Stimulated activated CD4-positive, alpha-beta T cell treated with anti-CD3 and anti-CD28 coated beads, Interleukin-4, amount 100 ng/mL, for 1 hour (primary cell): Measurements from ENCODE around the gene DGCR2.

ENCODE experiments used
- DNase-seq: peaks from one replicate; pipeline ENCODE4 v3.0.0-alpha.2; 2020

Gene DGCR2

DNA sequence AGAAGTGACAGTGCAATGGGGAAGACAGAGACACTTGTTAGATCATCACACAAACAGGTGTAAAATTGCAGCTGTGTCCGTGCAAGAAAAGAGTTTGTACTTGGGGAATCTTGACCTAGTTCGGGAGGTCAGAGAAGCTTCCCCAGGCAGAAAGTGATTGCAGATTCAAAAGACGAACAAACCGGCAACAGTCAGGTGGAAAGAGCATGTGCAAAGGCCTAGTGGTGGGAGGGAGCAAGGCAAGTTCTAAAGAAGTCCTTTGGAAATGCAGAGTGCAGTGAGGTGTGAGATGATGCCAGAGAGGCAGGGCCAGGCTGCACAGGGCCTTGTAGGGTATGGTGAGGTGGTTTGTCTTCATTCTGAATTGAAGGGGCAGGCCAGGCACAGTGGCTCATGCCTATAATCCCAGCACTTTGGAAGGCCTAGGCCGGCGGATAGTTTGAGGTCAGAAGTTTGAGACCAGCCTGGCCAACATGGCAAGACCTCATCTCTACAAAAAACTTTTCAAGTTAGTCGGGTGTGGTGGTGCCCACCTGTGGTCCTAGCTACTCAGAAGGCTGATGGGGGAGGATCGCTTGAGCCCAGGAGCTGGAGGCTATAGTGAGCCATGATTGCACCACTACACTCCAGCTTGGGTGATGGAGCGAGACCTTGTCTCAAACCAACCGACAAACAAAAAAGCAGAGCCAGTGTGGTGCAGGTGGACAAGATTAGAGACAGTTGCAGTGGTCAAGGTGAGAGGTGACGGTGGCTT lies 24.2 kb upstream of the DGCR2 start:
- no peak for DNase-seq

- peak; percentile 22 for DNase-seq
These were observed 21.8 kb upstream of the DGCR2 start for GRCh38 chr22:19143967-19144400.

GRCh38 chr22:19143212-19143611 lies 21.0 kb upstream of the DGCR2 start:
- DNase-seq, result no peak

DNA sequence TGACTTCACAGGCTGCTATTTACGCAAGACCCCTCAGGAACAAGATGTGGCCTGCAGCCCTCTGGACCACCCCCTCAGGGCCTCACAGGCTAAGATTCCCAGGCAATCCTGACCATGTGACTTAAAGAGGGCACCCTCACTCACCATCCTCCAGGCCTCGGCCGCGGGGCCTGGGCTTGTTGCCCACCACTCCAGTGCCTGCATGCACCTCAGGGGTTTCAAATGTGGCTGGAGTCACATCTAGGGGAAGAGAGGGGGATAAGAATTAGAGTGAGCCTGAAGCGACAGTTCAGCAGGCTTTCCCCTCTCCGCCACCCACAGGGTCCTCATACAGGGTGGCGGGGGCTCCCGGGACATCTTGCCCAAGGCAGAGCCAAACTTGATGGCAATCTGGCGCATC lies 20.2 kb upstream of the DGCR2 start:
- no peak for DNase-seq

DNA sequence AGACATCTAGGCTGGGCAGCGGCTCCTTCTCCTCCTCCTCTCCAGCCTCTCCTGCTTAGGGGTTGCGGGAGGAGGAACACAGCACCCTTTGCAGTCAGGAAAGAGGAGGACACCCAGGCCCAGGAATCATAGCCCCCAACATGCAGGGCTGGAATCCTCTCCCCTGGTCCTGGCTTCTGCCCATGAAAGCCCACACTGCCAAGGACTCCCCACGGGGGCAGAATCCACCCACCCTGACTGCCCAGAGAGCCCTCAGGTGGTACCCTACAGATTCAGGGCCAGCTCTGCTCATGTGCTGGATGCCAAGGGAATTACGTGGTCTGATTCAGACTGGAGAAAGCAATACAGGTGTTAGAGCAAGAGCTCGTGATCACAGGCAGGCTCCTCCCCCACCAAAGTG lies 17.8 kb upstream of the DGCR2 start:
- no peak for DNase-seq

DNA sequence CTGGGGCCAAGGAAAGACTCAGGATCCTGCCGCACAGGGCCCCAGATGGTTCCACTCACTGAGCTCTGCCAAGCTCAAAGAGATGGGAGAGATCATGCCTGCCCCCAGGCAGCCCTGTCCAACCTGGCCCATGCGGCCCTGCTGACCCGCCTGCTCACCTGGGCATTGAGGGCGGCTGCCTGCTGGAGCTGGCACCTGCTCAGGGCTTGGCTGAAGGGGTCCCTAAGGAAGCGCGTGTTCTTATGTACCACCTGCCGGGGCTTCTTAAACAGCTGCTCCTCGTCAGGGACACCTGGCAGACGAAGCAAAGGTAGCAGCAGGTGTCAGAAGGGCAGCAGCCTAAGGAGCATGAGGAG lies 16.8 kb upstream of the DGCR2 start:
- no peak for DNase-seq

DNA sequence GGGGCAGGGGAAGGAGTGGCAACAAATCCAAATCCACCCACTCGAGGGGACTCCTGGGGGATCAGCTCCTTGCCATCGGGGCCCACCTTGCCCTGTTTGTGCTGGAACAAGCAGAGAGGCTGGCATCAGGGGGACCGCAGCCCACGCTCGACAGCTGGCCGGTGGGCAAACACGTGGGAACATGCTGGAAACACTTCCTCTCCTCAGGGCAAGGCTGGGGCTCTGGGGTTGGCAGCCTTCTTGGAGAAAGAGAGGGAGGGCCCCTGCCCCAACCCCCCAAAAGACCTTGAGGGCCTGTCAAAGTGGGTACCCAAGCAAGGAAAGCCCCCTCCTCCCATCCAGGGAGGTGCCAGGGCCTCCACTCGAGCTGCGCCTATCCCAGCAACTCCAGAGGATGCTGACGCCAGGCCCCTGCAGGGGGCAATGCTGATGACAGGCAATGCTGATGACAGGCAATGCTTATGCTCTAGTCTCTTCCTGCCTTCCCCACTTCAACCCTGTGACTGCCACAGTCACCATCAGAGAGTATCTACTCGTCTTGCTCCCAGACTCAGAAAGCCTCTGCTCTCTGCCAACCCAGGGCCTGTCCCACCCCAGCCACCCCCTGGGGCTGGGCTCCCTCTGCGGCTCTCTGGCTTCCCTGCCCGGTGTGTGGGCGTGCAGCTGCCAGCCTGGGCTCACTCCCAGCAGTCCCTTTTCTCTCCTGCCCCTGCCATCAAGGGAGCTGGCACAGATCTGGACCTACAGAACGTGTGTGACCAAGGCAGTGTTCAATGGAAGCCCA lies 16.2 kb upstream of the DGCR2 start:
- DNase-seq, result no peak

- no peak for DNase-seq
These were observed 15.4 kb upstream of the DGCR2 start for GRCh38 chr22:19137384-19138216.

DNA sequence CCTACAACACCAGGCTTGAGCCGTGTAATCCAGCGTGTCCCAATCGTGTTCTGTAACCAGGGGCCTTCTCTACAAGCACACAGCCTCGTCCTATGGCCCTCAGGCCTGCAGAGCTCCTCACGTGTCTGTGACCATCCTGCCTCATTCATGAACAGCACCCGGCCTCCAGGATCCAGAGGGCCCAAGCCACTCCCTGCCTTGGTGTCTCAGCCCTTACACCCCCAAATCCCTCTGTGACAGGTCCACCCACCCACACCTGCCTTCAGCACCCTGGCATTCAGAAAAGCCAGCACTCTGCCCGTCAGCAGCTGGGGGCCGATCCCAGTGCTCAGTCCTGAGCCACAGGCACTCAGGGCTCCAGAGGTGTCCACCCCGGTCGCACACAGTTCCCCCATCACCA lies 14.7 kb upstream of the DGCR2 start:
- no peak for DNase-seq

GRCh38 chr22:19134874-19135273 lies 12.7 kb upstream of the DGCR2 start:
- no peak for DNase-seq

GRCh38 chr22:19134176-19134831 lies 12.1 kb upstream of the DGCR2 start:
- DNase-seq, result no peak

GRCh38 chr22:19133561-19133960 lies 11.3 kb upstream of the DGCR2 start:
- DNase-seq, result no peak

DNA sequence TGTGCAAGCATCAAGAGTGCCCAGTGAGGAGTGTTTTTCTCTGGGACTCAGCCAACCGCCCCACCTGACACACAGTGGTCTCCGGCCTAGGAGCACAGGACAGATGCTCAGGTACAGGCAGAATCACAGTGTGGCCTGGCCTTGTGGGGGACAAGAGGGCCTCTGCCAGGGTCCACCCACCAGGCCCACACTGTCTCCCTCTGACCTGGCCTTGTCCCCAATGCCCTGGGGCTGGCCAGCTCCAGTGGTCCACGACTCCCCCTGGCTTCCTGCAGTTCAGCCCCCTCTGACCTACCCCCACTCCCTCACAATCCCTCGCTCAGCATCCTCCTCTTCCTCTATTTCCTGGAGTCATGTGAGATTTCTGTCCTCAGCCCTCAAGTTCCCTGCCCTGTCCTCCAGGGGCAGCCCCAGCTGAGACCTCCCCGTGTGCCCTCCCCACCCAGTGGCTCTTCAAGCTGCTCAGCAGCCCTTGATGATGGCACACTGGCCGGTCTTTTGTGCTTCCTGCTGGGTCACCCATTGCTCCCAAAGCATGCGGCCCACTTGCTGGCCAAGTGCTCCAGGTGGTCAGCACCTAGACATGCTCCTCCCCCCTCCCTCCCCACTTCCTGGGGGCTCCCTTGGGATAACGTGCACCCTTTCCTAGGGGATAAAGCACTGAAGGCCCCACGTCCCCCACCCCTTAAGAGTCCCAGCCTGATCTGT lies 10.6 kb upstream of the DGCR2 start:
- DNase-seq, result no peak

DNA sequence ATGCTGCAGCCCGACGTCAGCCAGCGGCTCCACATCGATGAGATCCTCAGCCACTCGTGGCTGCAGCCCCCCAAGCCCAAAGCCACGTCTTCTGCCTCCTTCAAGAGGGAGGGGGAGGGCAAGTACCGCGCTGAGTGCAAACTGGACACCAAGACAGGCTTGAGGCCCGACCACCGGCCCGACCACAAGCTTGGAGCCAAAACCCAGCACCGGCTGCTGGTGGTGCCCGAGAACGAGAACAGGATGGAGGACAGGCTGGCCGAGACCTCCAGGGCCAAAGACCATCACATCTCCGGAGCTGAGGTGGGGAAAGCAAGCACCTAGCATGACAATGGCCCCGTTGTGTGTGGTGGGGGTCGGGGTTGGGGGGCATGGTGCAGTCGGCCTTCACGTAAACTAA lies 9.9 kb upstream of the DGCR2 start:
- DNase-seq, result no peak

GRCh38 chr22:19131685-19132015 lies 9.4 kb upstream of the DGCR2 start:
- no peak for DNase-seq

DNA sequence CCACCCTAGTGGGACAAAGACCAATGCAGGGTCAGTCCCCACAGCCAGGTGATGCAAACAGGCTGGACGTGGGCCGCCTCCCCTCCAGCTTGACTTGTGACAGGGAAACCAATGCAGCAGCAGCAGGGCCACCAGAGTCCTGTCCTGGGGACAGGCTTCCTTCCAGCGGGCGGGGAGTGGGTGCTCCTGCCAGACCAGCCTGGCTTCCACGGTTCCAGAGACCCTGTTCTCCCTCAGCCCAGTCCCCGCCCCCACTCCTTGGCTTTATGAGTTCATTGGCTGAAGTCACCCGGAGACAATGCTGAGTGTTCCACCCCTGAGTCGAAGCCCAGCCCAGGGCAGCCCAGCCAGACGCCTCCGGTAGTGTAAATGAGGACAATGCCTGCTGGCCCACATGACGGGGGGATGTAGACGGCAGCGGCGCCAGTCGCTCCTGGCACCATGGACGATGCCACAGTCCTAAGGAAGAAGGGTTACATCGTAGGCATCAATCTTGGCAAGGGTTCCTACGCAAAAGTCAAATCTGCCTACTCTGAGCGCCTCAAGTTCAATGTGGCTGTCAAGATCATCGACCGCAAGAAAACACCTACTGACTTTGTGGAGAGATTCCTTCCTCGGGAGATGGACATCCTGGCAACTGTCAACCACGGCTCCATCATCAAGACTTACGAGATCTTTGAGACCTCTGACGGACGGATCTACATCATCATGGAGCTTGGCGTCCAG lies 8.9 kb upstream of the DGCR2 start, which contains the start of gene TSSK2:
Gene TSSK2 (plus strand): TSS at position 350 of the 726 bp plus-strand sequence. CDS start 92 bp downstream, at position 442.
- DNase-seq, result no peak

- no peak for DNase-seq
These were observed 7.7 kb upstream of the DGCR2 start for GRCh38 chr22:19129871-19130270.

DNA sequence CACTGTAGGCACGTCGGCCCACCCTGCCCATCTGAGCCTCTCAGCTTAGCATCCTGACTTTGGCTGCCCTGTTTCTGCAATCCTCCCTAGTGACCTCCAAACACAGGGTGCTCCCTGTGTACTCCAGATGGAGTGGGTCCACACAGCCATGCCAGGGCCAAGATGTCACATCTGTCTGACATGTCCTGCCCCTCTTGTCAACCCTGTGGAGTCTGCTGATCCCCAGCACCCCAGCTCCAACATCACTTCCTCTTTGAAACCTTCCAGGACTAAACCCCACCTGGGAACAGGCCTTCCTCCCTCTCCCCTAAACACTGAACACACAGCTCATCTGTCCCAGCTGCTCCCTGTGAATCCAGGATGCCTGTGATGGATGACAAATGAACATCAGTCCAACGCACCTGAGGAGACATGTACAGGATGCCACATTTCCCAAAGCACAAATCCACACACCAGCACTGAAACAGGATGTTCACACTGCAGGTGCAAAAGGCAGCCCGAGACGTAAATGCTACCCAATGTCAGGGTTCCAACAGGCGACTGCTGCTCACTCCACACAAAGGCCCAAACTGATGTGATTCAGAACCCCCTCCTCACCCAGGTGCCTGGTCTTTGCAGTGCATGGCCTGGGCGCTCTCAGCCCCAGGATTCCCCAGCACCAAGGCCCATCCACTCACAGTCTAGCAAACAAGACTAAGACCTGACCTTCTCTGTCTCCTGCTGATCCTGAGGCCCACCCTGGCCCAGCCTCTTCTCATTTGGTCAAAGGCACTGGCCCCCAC lies 6.9 kb upstream of the DGCR2 start:
- no peak for DNase-seq

- DNase-seq, result no peak
These were observed 5.8 kb upstream of the DGCR2 start for GRCh38 chr22:19128009-19128401.

DNA sequence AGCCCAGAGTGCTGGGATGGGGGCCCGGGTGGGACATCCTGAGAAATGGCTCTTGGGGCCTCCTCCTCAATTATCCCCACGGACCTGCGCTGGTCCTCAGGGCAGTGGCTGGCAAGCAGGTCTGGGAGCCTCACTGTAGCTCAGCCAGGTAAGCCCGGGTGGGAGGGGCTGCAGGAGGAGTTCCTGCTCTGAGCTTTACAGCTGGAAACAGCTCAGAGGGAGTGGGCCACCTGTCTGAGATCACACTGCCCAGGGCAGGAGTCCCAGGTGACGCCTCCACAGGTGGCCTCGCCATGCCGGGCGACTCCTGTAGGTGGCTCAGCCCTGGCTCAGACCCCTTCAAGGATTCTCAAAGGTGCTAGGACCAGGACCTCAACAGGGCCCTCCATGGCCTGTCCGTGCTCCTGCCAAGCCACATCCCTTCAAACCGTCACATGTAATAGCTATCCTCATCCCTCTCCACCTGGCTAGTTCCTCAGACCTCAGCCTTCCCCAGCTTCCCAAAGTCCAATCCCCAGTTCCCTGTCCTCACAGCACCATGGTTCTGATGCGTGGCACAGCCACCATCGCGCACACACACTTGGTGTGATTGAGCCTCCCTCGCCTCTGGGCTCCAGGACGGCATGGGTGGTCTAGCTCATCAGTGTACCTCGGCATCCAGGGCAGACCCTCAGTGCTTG lies 5.3 kb upstream of the DGCR2 start:
- no peak for DNase-seq
